Upper lobe of left lung (tissue), 4 donors: ENCODE measurements around the gene TBC1D23.

Experiments used
- EP300 ChIP-seq, 4 donors: sonication (generic); formaldehyde crosslinking; IDR thresholded peaks; one replicate each; pipeline ENCODE4 v1.5.1; 2017; ENCODE audit warnings: antibody characterized with exemption in 4 of 4, control low read depth in 2 of 4
- POLR2A ChIP-seq, 4 donors: fragments of 450-650 bp; IDR thresholded peaks; one replicate each; pipeline ENCODE4 v1.5.1; 2016 to 2017; ENCODE audit warnings: antibody characterized with exemption in 4 of 4, mild to moderate bottlenecking in 2 of 4
- POLR2AphosphoS5 ChIP-seq, 2 donors: sonication (generic); formaldehyde crosslinking; IDR thresholded peaks; one replicate each; pipeline ENCODE4 v1.5.1; 2017; ENCODE audit warnings: antibody characterized with exemption in 2 of 2
- TF ChIP-seq, protein P1 (sequence below), 6 experiments: fragments of 450-650 bp in 4 of 6; fragments of 200-600 bp in 2 of 6; sonication (generic) in 2 of 6; IDR thresholded peaks; one replicate each; pipeline ENCODE4 v1.5.1; 2016 to 2019; ENCODE audit warnings: antibody characterized with exemption in 6 of 6

DNA sequence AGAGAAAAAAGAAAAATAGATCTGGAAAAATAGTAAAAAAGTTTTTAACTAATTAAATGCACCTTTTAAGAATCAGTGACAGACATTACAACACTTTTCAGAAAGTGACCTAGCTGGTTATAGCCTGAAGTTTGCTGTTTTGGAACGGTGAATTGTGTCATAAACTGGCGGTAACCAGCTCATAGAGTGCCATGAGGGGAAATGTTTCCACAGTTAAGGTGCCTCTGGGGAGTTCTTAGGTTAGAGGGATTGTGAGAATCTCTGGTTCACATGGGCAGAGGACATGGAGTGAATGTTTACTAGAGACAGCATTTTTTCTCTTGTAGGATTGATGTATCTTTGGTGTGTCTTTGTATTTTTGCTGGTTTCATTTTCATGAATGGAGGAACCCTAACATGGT, 2.8 kb downstream of the TBC1D23 start:
- TF ChIP-seq, protein P1, sequence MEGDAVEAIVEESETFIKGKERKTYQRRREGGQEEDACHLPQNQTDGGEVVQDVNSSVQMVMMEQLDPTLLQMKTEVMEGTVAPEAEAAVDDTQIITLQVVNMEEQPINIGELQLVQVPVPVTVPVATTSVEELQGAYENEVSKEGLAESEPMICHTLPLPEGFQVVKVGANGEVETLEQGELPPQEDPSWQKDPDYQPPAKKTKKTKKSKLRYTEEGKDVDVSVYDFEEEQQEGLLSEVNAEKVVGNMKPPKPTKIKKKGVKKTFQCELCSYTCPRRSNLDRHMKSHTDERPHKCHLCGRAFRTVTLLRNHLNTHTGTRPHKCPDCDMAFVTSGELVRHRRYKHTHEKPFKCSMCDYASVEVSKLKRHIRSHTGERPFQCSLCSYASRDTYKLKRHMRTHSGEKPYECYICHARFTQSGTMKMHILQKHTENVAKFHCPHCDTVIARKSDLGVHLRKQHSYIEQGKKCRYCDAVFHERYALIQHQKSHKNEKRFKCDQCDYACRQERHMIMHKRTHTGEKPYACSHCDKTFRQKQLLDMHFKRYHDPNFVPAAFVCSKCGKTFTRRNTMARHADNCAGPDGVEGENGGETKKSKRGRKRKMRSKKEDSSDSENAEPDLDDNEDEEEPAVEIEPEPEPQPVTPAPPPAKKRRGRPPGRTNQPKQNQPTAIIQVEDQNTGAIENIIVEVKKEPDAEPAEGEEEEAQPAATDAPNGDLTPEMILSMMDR (IDR thresholded peaks at IDR 0.05) = no peak
- no peak for TF ChIP-seq POLR2AphosphoS5 (IDR thresholded peaks at IDR 0.05)
- TF ChIP-seq POLR2A (IDR thresholded peaks at IDR 0.05) = no peak
- no peak for TF ChIP-seq EP300 (IDR thresholded peaks at IDR 0.05)
